ENCODE results near the gene C11orf91.

- TF ChIP-seq POLR2AphosphoS5 (IDR thresholded peaks at IDR 0.05; ENCODE audit: low read depth, low read length): no peak
- no peak for TF ChIP-seq POLR2A (IDR thresholded peaks at IDR 0.05; ENCODE audit: low read depth, low read length)
- TF ChIP-seq TAF1 (IDR thresholded peaks at IDR 0.05; ENCODE audit: borderline replicate concordance, low read depth, low read length): no peak
Observed at GRCh38 chr11:33723238-33723881, 22.7 kb upstream of the C11orf91 start.

Measured in GM12892 (cell line).